HG02759 (cell line): Measurements from ENCODE around the gene GNG7.
"Not testable (repeated sequence)": the region's sequence is repeated elsewhere in the genome, so short reads cannot be mapped to it uniquely, and the experiment has no call there.

Experiments
- ATAC-seq: cut with Tn5 transposase; IDR thresholded peaks from one replicate; pipeline ENCODE4 v1.9.1; 2021; ENCODE audit warnings: mild to moderate bottlenecking, moderate library complexity; ENCODE audit not compliant: unreplicated experiment

GNG7 gene

GRCh38 chr19:2606774-2607173 lies 95.7 kb downstream of the GNG7 start:
- not testable (repeated sequence) for ATAC-seq

- not testable (repeated sequence) for ATAC-seq
Observed at GRCh38 chr19:2605889-2606288, 96.6 kb downstream of the GNG7 start.

DNA sequence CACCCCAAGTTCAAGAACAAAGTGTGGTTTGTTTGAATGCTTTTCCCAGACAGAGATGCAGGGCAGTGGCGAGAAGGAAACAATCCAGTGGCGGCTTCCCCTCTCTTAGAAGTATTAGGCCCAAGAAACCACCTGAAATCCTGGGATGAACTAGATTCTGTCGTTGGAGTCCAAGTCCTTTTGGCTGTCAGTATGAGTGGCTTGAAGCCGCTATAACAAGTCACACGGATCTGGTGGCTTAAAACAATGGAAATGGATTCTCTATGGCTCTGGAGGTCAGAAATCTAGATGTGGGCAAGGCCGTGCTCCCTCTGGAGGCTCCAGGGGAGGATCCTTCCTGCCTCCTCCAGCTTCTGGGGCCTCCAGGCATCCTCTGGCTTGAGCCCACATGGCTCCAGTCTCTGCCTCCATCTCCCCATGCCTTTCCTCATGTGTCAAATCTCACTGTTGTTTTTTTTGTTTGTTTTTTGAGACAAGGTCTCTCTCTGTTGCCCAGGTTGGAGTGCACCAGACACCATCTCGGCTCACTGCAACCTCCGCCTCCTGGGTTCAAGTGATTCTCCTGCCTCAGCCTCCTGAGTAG lies 97.7 kb downstream of the GNG7 start:
- ATAC-seq: no peak

GRCh38 chr19:2603334-2603733 lies 99.2 kb downstream of the GNG7 start:
- no peak for ATAC-seq

GRCh38 chr19:2602391-2603181 lies 99.9 kb downstream of the GNG7 start:
- ATAC-seq: no peak

GRCh38 chr19:2600914-2601870 lies 101.3 kb downstream of the GNG7 start:
- ATAC-seq: no peak

- no peak for ATAC-seq
Observed at GRCh38 chr19:2594319-2594718, 108.2 kb downstream of the GNG7 start.

GRCh38 chr19:2592824-2593223 lies 109.7 kb downstream of the GNG7 start:
- ATAC-seq: no peak

GRCh38 chr19:2591537-2592291 lies 110.8 kb downstream of the GNG7 start:
- no peak for ATAC-seq

DNA sequence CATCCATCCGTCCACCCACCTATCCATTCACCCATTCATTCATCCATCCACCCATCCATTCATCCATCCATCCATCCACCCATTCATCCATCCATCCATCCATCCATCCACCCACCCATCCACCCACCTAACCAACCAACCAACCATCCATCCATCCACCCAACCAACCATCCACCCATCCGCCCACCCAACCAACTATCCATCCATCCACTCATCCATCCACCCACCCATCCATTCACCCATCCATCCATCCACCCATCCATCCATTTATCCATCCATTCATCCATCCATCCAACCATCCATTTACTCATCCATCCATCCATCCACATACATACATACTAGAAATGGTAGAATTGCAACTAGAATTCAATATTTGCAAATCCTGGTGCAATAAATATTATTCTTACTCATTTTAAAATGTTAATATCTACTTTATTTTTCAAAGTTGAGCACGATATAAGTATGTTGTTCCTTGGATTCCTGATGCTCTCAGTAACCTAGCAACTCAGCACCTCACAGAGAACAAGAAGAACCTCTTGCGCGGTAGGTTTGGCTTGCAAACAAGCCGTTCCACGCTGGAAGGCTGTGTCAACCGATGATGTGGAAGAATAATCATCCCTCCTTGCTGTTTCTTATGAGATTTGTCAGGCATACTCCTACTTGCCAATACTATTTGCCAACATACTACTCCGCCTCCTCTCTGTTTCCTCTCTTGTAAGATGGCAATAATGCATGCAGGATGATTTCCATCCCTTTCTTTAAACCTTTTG lies 111.7 kb downstream of the GNG7 start:
- ATAC-seq: no peak

GRCh38 chr19:2589441-2589840 lies 113.1 kb downstream of the GNG7 start:
- ATAC-seq: no peak

GRCh38 chr19:2588081-2588777 lies 114.3 kb downstream of the GNG7 start:
- no peak for ATAC-seq

DNA sequence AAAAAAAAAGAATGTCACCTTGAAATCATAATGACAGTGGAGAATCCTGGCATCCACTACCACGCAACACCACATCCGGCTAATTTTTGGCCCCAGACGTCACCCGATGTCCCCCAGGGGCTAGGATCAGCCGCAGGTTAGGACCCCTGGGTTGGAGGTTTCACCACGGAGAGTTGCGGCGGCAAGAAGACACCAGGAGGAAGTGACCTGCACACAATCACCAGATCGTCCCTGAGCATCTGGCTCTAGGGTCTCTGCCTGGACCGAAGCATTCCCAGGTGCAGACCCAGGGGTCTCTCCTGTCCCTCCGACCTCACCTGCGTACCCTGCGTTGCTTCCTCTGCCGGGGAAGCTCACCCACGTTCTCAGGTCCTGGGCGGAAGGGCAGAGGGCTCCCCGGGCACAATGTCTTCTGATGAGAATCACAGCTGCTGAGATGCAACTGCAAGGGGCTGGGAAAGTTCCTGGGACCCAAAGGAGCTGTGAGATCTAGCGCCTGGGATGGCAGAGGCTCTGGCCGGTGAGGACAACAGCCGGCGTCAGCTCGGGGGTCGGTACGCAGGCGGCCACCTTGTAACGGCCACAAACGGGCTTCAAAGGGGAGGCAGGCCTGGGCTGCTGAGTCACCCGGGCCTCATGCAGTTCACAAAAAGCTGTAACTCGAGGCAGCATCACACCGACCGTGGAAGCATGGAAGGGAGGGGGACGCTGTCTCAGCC lies 115.3 kb downstream of the GNG7 start:
- no peak for ATAC-seq

- no peak for ATAC-seq
Observed at GRCh38 chr19:2586196-2586595, 116.3 kb downstream of the GNG7 start.

DNA sequence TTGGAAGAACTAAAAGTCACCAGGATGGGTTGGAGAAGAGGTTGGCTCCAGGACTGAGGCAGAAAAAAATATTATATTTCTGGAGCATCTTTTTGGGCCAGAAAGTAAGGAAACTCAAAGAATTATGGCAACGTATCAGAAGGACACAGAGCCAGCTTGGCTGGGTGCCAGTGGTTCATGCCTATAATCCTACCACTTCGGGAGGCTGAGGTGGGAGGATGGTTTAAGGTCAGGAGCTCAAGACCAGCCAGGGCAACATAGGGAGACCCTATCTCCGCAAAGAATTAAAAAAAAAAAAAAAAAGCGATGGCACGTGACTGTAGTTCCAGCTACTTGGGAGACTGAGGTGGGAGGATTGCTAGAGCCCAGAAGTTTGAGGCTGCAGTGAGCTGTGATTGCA lies 118.5 kb downstream of the GNG7 start:
- no peak for ATAC-seq

DNA sequence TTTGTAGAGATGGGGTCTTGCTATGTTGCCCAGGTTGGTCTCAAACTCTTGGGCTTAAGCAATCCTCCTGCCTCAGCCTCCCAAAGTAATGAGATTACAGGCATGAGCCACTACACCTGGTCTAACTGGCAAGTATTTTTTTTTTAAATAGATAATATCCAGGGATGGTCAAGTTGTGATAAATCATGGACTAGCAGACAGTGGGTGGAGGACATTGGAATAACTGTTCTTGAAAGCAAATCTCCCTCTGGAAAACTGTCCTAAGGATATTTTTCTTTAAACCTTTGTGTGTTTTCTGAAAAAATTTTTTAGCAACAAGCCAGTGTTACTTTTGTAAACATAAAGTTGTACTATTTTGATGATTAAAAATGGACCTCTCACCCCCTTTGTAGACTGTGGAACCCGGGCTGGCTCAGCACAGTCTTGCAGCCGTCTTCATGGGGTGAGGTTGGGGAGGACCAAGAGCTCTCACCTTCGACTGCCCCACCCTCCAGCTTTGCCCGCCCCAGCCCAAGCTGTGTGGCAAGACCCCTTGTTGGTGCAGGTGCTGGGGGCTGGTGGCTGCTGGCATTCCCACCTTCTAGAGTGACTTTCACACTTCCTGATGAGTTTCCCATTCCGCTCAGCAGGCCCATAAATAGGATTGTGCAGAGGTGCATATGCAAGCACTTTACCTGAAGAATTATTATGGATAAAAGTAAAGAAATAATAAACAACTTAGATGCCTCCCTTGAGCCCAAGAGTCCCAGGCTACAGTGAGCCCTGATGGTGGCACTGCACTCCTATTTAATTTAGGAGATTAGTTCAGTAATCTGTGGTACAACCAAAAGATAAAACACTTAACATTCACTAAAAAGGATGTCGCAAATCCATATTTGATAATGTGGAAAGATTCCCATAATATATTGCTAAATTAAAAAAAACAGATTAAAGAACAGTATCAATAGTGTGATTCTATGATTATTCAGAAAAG lies 119.2 kb downstream of the GNG7 start:
- no peak for ATAC-seq

GRCh38 chr19:2580396-2580795 lies 122.1 kb downstream of the GNG7 start:
- not testable (repeated sequence) for ATAC-seq
